GM20000 (cell line): ENCODE data around the gene CDH13.

Experiments used
- DNase-seq: peaks from one replicate; pipeline ENCODE4 v3.0.0; 2012; ENCODE audit warnings: low spot score
- TF ChIP-seq, protein P1 (sequence below): IDR thresholded peaks from 2 replicates; pipeline ENCODE4 v1.5.1; 2012; ENCODE audit warnings: mild to moderate bottlenecking, control low read depth; ENCODE audit errors: extremely low read depth, missing control alignments

CDH13 gene

DNA sequence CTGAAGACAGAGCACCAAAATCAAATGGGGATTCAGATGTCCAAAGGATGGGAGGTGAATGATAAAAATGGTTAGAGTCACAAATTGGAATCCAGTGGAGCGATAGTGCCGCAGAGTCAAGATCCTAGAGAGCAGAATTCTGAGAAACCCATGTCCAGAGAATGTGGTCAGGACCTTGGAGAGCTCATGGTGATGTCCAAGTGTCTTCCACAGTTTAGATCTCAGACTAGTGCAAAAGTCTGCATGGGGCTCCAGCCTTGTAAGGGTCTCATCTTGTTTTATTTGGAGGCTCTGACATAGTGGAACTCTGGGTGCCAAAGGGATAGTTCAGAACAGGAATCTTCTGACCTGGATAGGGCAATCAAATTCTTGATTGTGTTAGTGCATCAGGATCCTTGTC is 935.1 kb downstream of the CDH13 start:
- TF ChIP-seq, protein P1, sequence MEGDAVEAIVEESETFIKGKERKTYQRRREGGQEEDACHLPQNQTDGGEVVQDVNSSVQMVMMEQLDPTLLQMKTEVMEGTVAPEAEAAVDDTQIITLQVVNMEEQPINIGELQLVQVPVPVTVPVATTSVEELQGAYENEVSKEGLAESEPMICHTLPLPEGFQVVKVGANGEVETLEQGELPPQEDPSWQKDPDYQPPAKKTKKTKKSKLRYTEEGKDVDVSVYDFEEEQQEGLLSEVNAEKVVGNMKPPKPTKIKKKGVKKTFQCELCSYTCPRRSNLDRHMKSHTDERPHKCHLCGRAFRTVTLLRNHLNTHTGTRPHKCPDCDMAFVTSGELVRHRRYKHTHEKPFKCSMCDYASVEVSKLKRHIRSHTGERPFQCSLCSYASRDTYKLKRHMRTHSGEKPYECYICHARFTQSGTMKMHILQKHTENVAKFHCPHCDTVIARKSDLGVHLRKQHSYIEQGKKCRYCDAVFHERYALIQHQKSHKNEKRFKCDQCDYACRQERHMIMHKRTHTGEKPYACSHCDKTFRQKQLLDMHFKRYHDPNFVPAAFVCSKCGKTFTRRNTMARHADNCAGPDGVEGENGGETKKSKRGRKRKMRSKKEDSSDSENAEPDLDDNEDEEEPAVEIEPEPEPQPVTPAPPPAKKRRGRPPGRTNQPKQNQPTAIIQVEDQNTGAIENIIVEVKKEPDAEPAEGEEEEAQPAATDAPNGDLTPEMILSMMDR, result no peak

DNA sequence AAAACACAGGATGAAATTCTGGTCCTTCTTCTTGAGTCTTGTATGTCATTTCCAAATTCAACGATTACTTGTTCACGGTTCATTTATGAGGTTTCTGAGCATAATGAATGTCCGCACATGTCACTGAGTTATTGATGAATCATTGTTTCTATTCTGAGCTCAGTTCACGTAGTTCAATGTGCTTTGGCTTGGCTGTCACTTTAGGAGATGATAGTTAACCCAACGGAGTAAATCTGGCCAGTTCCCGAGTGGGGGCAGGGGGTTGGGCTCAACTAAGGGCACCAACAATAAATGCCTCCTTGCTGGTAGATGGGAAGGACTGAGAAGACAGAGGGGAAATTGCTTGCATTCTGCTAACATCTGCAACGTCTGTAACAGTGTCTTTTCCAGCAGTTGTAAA is 941.6 kb downstream of the CDH13 start:
- TF ChIP-seq, protein P1, result no peak
- no peak for DNase-seq

More for the DNA sequence above, 935.1 kb downstream of the CDH13 start:
- DNase-seq, result no peak

DNA sequence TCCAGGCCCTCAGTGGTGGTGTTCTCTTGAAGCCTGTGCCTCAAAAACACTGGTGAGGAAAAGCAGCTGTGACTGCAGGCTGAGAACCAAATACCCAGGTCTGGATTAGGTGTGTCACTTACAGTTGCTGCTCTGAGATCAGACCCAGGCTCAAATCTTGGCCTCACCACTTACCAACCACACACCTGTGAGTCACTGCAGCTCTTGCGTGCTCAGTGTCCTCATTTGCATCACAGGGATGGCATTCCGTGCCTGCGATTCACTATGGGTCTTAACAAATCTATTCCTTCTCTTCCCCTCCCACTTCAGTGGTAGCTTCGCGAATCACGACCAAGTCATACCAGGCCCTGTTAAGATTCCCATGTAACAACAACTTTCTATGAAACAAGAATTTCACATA is 947.6 kb downstream of the CDH13 start:
- TF ChIP-seq, protein P1, result no peak
- no peak for DNase-seq

DNA sequence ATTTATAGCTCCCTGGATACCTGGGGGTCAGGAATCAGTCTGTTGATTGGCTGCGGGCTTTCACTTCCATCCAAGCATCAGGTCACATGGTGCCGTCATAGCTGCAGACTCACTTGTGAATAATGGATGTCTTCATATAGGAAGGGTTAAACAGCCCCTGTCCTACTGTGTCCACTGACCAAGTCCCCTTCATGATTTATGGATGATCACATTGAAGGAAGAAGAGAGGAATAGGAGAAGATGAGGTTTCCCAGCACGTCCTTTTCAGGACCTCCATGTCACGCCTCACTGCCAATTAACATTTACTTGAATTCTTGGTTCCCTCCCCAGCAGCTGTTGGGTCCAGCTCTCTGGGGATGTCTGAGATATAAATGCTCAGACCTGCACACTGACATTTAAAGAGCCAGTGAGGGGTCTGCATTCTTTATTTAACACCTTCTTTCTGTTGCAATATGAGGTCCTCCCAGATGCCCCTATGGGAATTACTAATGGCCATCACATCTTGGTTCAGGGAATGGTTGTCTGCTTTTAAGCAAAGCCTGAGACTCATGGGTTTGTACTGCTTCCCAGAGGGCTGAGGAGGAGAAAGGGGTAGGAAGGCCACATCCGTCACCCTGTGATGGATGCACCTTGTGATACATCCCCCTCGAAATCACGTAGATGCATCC is 950.4 kb downstream of the CDH13 start:
- no peak for DNase-seq
- TF ChIP-seq, protein P1, result no peak

DNA sequence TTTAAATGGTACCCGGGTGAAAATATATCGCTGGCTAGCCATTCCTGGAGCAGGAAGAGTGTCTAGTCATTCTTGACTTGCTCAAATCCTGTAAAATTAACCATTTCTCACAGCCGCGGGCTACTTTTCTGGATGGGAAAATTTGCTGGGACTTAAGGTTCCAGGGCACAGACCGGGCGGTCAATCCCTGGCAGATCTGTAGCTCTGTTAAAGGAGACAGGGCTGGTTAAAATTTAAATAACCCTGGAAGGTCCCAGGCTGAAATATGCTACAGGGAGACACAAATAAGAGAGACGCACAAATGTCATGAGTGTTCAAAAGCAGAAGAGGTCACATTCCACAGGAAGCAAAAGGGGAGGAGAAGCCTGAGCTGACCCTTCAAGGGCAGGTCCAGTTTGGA is 951.4 kb downstream of the CDH13 start:
- TF ChIP-seq, protein P1, result no peak
- no peak for DNase-seq

DNA sequence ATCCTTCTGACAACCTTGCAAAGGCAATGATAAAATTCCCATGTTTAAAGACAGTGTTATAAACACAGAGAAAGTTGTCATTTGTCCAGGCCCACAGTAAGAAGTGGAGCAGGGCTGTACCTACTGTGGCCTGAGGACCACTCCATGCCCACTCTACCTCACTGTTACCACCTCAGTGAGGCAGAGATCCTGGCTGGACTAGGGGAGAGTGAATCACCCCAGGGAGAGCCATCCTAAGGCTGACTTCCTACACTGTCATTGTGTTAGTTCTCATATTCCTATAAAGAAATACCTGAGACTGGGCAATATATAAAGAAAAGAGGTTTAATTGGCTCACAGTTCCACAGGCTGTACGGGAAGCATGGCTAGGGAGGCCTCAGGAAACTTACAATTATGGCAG is 952.3 kb downstream of the CDH13 start:
- TF ChIP-seq, protein P1, result no peak
- no peak for DNase-seq

DNA sequence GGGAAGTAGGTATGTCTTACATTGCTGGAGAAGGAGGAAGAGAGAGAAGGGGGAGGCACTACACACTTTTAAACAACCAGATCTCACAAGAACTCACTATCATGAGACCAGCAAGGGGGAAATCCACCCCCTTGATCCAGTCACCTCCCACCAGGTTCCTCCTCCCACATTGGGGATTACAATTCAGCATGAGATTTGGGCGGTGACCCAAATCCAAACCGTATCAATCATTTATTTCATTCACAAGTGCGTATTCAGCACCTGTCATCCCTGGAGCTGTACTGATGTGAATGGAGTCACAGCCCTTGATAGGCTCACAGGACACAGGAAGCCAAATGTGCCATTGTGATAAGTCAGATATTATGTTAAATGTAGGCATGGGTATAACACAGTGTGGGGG is 952.7 kb downstream of the CDH13 start:
- TF ChIP-seq, protein P1, result no peak
- DNase-seq, result no peak
